SK-N-SH treated with all-trans-retinoic acid at 6 μM for 48 hours (cell line): Measurements from ENCODE around the gene ZNF32.

Source experiments
- ATAC-seq: fragments of 200-7000 bp; cut with Tn5 transposase; 3 replicates; pipeline ENCODE4 v1.9.1; 2020; ENCODE audit warnings: mild to moderate bottlenecking, moderate library complexity
- BACH2 ChIP-seq: fragments of 250-450 bp; sonication (Bioruptor Pico); IDR thresholded peaks from 2 replicates; pipeline ENCODE4 v1.9.0; 2021; ENCODE audit warnings: mild to moderate bottlenecking, borderline replicate concordance
- CSDC2 ChIP-seq: fragments of 250-450 bp; sonication (Bioruptor Pico); IDR thresholded peaks from 2 replicates; pipeline ENCODE4 v1.5.0; 2020; ENCODE audit warnings: mild to moderate bottlenecking, moderate library complexity
- GLIS3 ChIP-seq: fragments of 250-450 bp; sonication (Bioruptor Pico); IDR thresholded peaks from 2 replicates; pipeline ENCODE4 v1.5.0; 2020; ENCODE audit warnings: mild to moderate bottlenecking, moderate library complexity
- OSR1 ChIP-seq: fragments of 250-450 bp; sonication (Bioruptor Pico); IDR thresholded peaks from 2 replicates; pipeline ENCODE4 v1.8.0; 2022; ENCODE audit warnings: moderate library complexity, mild to moderate bottlenecking, inconsistent platforms
- RARB ChIP-seq: fragments of 250-450 bp; sonication (Bioruptor Pico); IDR thresholded peaks from 2 replicates; pipeline ENCODE4 v1.8.0; 2021; ENCODE audit warnings: mild to moderate bottlenecking, moderate library complexity
- TCF4 ChIP-seq: fragments of 250-450 bp; sonication (Bioruptor Pico); IDR thresholded peaks from 2 replicates; pipeline ENCODE4 v1.8.0; 2021; ENCODE audit warnings: mild to moderate bottlenecking, moderate library complexity, borderline replicate concordance
- TOX ChIP-seq: fragments of 250-450 bp; sonication (Bioruptor Pico); IDR thresholded peaks from 2 replicates; pipeline ENCODE4 v1.8.0; 2021; ENCODE audit warnings: mild to moderate bottlenecking, moderate library complexity, borderline replicate concordance
- ZC3H10 ChIP-seq: fragments of 250-450 bp; sonication (Bioruptor Pico); IDR thresholded peaks from 2 replicates; pipeline ENCODE4 v1.5.1; 2021; ENCODE audit warnings: mild to moderate bottlenecking, moderate library complexity
- ZFP3 ChIP-seq: fragments of 250-450 bp; sonication (Bioruptor Pico); IDR thresholded peaks from 2 replicates; pipeline ENCODE4 v1.5.0; 2020; ENCODE audit warnings: mild to moderate bottlenecking, moderate library complexity
- ZFP30 ChIP-seq: fragments of 450-650 bp; formaldehyde crosslinking; IDR thresholded peaks from 2 replicates; pipeline ENCODE4 v1.5.0; 2022; ENCODE audit warnings: mild to moderate bottlenecking, moderate library complexity
- ZNF8 ChIP-seq: fragments of 450-650 bp; formaldehyde crosslinking; IDR thresholded peaks from 2 replicates; pipeline ENCODE4 v1.5.0; 2020; ENCODE audit warnings: mild to moderate bottlenecking, moderate library complexity
- TF ChIP-seq, protein P1 (sequence below): fragments of 250-450 bp; sonication (Bioruptor Pico); IDR thresholded peaks from 2 replicates; pipeline ENCODE4 v1.8.0; 2021; ENCODE audit warnings: low read depth, mild to moderate bottlenecking, moderate library complexity, borderline replicate concordance
- TF ChIP-seq, protein P2 (sequence below): fragments of 250-450 bp; sonication (Bioruptor Pico); IDR thresholded peaks from 2 replicates; pipeline ENCODE4 v1.5.1; 2021; ENCODE audit warnings: mild to moderate bottlenecking, moderate library complexity
- TF ChIP-seq, protein P3 (sequence below): fragments of 250-450 bp; sonication (Bioruptor Pico); IDR thresholded peaks from 2 replicates; pipeline ENCODE4 v1.5.1; 2020; ENCODE audit warnings: low read depth, mild to moderate bottlenecking, moderate library complexity

ZNF32 gene

GRCh38 chr10:43676901-43677300 is 28.2 kb upstream of the ZNF32 start:
- ATAC-seq = no peak
- TF ChIP-seq CSDC2 (CRISPR knock-in tag) = no peak

DNA sequence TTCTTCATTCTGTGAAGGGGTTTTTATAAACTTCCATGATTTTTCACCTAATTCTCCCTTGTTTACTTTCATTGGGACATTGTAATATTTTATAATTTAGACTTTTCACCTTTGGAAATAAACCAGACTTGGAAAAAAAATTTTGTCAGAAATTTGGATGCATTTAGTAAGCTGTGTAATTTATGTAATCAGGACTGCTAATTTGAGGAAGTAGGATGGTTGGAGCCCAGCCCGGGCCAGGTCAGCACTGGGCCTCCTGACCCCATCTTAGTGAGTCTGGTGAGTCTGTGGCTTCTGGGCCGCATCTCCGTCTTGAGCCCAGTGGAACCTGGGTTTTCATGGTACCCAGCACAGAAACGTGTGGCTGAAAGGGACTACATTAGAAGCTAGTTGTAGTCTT is 27.6 kb upstream of the ZNF32 start:
- no peak for TF ChIP-seq GLIS3
- TF ChIP-seq ZFP3 (CRISPR knock-in tag) = no peak
- no peak for TF ChIP-seq ZFP30 (CRISPR knock-in tag)
- TF ChIP-seq CSDC2 (CRISPR knock-in tag) = no peak
- no peak for TF ChIP-seq TCF4 (CRISPR knock-in tag)
- TF ChIP-seq, protein P1, sequence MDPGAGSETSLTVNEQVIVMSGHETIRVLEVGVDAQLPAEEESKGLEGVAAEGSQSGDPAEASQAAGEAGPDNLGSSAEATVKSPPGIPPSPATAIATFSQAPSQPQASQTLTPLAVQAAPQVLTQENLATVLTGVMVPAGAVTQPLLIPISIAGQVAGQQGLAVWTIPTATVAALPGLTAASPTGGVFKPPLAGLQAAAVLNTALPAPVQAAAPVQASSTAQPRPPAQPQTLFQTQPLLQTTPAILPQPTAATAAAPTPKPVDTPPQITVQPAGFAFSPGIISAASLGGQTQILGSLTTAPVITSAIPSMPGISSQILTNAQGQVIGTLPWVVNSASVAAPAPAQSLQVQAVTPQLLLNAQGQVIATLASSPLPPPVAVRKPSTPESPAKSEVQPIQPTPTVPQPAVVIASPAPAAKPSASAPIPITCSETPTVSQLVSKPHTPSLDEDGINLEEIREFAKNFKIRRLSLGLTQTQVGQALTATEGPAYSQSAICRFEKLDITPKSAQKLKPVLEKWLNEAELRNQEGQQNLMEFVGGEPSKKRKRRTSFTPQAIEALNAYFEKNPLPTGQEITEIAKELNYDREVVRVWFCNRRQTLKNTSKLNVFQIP (CRISPR knock-in tag) = no peak
- TF ChIP-seq, protein P2, sequence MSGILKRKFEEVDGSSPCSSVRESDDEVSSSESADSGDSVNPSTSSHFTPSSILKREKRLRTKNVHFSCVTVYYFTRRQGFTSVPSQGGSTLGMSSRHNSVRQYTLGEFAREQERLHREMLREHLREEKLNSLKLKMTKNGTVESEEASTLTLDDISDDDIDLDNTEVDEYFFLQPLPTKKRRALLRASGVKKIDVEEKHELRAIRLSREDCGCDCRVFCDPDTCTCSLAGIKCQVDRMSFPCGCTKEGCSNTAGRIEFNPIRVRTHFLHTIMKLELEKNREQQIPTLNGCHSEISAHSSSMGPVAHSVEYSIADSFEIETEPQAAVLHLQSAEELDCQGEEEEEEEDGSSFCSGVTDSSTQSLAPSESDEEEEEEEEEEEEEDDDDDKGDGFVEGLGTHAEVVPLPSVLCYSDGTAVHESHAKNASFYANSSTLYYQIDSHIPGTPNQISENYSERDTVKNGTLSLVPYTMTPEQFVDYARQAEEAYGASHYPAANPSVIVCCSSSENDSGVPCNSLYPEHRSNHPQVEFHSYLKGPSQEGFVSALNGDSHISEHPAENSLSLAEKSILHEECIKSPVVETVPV (CRISPR knock-in tag) = no peak
- no peak for ATAC-seq

DNA sequence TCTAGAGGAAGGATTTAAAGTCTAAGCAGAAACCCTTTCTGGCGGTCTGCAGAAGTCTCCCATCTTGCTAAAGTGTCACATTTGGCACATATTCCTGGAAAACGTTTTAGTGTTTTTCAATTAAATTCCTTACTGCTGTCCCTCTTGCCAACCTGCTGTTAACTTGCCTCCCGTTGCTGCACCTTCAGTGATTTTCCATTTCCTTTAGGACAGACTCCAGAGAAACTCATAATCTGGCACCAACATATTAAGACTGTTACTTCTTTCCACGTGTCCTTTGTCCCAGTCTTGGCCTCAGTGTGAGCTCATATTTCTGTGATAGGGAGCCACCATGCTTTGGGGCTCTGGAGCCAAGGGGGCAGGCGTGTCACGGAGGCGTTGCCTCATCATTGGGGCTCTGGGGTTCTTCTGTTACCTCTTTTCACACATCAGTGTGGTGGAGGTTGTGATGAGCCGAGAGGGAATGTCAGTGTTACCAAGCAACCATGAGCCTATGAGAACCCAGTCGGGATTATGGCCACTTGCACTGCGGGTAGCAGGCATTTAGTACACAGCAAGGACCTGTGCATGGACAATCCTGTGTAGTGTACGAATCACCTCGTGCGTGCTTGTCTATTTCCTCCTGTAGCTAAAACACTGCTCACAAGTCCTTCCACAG is 26.0 kb upstream of the ZNF32 start:
- no peak for TF ChIP-seq ZFP30 (CRISPR knock-in tag)
- TF ChIP-seq CSDC2 (CRISPR knock-in tag) = no peak
- no peak for TF ChIP-seq BACH2 (CRISPR knock-in tag)
- TF ChIP-seq, protein P3, sequence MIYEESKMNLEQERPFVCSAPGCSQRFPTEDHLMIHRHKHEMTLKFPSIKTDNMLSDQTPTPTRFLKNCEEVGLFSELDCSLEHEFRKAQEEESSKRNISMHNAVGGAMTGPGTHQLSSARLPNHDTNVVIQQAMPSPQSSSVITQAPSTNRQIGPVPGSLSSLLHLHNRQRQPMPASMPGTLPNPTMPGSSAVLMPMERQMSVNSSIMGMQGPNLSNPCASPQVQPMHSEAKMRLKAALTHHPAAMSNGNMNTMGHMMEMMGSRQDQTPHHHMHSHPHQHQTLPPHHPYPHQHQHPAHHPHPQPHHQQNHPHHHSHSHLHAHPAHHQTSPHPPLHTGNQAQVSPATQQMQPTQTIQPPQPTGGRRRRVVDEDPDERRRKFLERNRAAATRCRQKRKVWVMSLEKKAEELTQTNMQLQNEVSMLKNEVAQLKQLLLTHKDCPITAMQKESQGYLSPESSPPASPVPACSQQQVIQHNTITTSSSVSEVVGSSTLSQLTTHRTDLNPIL (CRISPR knock-in tag) = no peak
- TF ChIP-seq TOX (CRISPR knock-in tag) = no peak
- TF ChIP-seq, protein P1 (CRISPR knock-in tag) = no peak
- TF ChIP-seq ZFP3 (CRISPR knock-in tag) = no peak
- TF ChIP-seq, protein P2 (CRISPR knock-in tag) = no peak
- TF ChIP-seq RARB (CRISPR knock-in tag) = no peak
- TF ChIP-seq, all 23 proteins: peak for 0
- no peak for ATAC-seq

DNA sequence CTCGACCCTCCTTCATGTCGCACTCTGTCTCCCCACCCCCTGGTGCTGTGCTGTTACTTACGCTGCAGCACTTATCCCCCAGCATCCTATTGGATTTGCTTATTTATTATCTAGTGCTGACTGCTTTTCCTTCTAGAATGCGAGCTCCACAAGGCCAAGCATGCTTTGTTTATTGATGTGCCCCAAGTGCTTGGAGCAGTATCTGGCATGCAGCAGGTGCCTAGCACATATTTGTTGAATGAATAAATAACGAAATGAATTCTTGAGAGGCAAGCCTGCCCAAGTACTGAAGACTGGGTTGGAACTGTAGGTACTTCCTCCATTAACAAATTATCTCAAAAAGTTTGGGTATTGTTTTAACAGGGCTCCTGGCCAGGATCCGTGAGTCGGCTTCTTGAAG is 24.8 kb upstream of the ZNF32 start:
- ATAC-seq = no peak
- no peak for TF ChIP-seq OSR1
- TF ChIP-seq BACH2 (CRISPR knock-in tag) = no peak
- TF ChIP-seq, protein P1 (CRISPR knock-in tag) = no peak
- TF ChIP-seq ZFP3 (CRISPR knock-in tag) = no peak
- no peak for TF ChIP-seq ZFP30 (CRISPR knock-in tag)
- TF ChIP-seq ZNF8 (CRISPR knock-in tag) = no peak
- TF ChIP-seq, protein P3 (CRISPR knock-in tag) = no peak
- no peak for TF ChIP-seq ZC3H10
- TF ChIP-seq, protein P2 (CRISPR knock-in tag) = no peak
